C4-2B (cell line): Measurements from ENCODE around the gene RASGRP3.

Experiments used
- ZFX ChIP-seq: fragments of 450-650 bp; IDR thresholded peaks from 2 replicates; pipeline ENCODE4 v1.6.1; 2017
- TF ChIP-seq, protein P1 (sequence below): fragments of 450-650 bp; conservative IDR thresholded peaks from 2 replicates; pipeline ENCODE4 v1.5.1; 2017; ENCODE audit warnings: mild to moderate bottlenecking

DNA sequence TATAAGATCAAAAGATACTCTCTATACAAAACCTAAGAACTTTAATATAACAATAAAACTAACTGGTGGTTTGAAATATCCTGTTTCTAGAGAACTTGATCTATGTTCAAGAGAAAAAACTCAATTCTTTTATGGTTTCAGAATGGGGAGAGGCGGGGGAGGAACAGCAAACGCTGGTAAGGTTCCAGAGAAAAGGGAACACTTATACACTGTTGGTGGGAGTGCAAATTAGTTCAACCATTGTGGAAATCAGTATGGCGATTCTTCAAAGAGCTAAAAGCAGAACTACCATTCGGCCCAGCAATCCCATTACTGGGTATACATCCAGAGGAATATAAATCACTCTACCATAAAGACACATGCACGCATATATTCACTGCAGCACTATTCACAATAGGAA is 105.4 kb downstream of the RASGRP3 start:
- TF ChIP-seq ZFX, result no peak
- TF ChIP-seq, protein P1, sequence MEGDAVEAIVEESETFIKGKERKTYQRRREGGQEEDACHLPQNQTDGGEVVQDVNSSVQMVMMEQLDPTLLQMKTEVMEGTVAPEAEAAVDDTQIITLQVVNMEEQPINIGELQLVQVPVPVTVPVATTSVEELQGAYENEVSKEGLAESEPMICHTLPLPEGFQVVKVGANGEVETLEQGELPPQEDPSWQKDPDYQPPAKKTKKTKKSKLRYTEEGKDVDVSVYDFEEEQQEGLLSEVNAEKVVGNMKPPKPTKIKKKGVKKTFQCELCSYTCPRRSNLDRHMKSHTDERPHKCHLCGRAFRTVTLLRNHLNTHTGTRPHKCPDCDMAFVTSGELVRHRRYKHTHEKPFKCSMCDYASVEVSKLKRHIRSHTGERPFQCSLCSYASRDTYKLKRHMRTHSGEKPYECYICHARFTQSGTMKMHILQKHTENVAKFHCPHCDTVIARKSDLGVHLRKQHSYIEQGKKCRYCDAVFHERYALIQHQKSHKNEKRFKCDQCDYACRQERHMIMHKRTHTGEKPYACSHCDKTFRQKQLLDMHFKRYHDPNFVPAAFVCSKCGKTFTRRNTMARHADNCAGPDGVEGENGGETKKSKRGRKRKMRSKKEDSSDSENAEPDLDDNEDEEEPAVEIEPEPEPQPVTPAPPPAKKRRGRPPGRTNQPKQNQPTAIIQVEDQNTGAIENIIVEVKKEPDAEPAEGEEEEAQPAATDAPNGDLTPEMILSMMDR, result no peak
